M059J (cell line): ENCODE measurements around the gene CYS1. TPM values are rescaled to one million over a fixed set of nuclear protein-coding genes. Genes with fewer than 3 reads are reported as not detected.
"Not testable (repeated sequence)": the region's sequence is repeated elsewhere in the genome, so short reads cannot be mapped to it uniquely, and the experiment has no call there.

Experiments used
- DNase-seq: peaks from one replicate; pipeline ENCODE4 v3.0.0-alpha.2; 2012; ENCODE audit warnings: low read depth
- total RNA-seq: library from RNA; depleted of rRNA; stranded (reverse); fragments of >200 nt; shearing (Covaris generic); gene quantifications from 2 replicates; pipeline ENCODE4 v1.2.3, GENCODE V29; 2014; rRNA removed

Gene CYS1
- total RNA-seq, 1 experiment from 2014 or later, result 0.79 TPM

- no peak for DNase-seq
Observed at GRCh38 chr2:10014418-10015190, 65.6 kb downstream of the CYS1 start.

GRCh38 chr2:10013651-10014417, 66.4 kb downstream of the CYS1 start:
- not testable (repeated sequence) for DNase-seq

- no peak for DNase-seq
Observed at GRCh38 chr2:10012963-10013461, 67.2 kb downstream of the CYS1 start.

- not testable (repeated sequence) for DNase-seq
Observed at GRCh38 chr2:10012366-10012962, 67.7 kb downstream of the CYS1 start.

GRCh38 chr2:10011606-10012325, 68.4 kb downstream of the CYS1 start:
- DNase-seq, result not testable (repeated sequence)

- DNase-seq, result not testable (repeated sequence)
Observed at GRCh38 chr2:10010861-10011605, 69.2 kb downstream of the CYS1 start.

GRCh38 chr2:10009811-10010781, 70.1 kb downstream of the CYS1 start:
- peak; percentile 74 for DNase-seq

- DNase-seq, result no peak
Observed at GRCh38 chr2:10009271-10009810, 70.9 kb downstream of the CYS1 start.

- DNase-seq, result no peak
Observed at GRCh38 chr2:10008809-10009176, 71.4 kb downstream of the CYS1 start.

GRCh38 chr2:10007921-10008808, 72.0 kb downstream of the CYS1 start:
- DNase-seq, result no peak

- no peak for DNase-seq
Observed at GRCh38 chr2:10007435-10007834, 72.8 kb downstream of the CYS1 start.

Other genes with a start within 250 kb of the CYS1 start
- gene TAF1B, start 236.9 kb downstream of the CYS1 start, total RNA-seq, result 15.1 and 30.3 TPM in 2 replicates
- gene GRHL1, start 128.7 kb downstream of the CYS1 start, total RNA-seq, result 3.2 and 5.7 TPM in 2 replicates
- gene KLF11, start 36.9 kb downstream of the CYS1 start, total RNA-seq, result 9.6 and 10.4 TPM in 2 replicates
- 110 and 170 TPM in 2 replicates for gene RRM2, start 42.3 kb upstream of the CYS1 start, total RNA-seq
- gene HPCAL1, start 222.5 kb upstream of the CYS1 start, total RNA-seq, result 250 and 267 TPM in 2 replicates